AG09319 (cell line): ENCODE results near the gene CAMTA1.

Source experiments
- DNase-seq: peaks from one replicate; pipeline ENCODE4 v3.0.0-alpha.2; 2010; ENCODE audit warnings: low read depth; ENCODE audit errors: extremely low read depth
- CTCF ChIP-seq: IDR thresholded peaks from 2 replicates; pipeline ENCODE4 v1.5.1; 2011; ENCODE audit warnings: low read depth, mild to moderate bottlenecking, inconsistent platforms, low read length, moderate library complexity

CAMTA1 gene

DNA sequence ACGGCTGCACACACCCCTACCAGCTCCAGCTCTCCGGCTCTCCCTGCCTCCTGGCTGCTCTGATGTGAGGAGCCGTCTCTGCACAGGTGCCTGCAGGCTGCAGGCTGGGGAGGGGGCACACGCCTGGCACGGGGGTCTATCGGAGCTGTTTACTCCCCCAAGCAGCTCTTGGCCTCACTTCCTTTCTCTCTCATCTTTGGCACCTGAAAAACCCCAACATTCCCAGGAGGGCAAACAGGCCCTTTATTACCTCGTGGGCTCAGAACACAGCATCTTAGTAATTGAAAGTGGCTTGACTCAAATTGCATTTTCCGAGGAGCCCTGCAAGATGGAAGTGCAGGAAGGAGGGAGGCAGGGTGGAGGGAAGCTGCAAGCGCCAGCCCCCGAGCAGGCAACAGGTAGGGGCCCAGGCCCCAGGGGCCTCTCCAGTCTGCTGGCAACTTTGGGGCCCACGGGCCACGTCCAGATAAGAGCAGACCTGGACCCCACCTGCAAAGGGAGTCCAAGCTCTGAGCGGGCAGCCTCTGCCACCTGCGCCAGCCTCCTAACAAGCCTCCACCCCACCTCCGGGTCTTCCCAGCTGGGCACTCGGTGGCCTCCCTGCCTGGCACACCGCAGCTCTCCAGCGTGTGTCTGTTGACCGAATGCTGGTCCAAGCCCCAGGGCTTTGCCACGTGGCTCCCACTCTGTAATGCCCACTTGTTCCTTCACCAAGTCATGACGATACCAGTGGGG is 722.2 kb downstream of the CAMTA1 start:
- no peak for TF ChIP-seq CTCF
- no peak for DNase-seq

GRCh38 chr1:7508052-7508933 is 723.0 kb downstream of the CAMTA1 start:
- TF ChIP-seq CTCF, result no peak

GRCh38 chr1:7508934-7509519 is 723.8 kb downstream of the CAMTA1 start:
- no peak for DNase-seq
- TF ChIP-seq CTCF, result no peak

More at GRCh38 chr1:7508052-7508933, 723.0 kb downstream of the CAMTA1 start:
- no peak for DNase-seq

DNA sequence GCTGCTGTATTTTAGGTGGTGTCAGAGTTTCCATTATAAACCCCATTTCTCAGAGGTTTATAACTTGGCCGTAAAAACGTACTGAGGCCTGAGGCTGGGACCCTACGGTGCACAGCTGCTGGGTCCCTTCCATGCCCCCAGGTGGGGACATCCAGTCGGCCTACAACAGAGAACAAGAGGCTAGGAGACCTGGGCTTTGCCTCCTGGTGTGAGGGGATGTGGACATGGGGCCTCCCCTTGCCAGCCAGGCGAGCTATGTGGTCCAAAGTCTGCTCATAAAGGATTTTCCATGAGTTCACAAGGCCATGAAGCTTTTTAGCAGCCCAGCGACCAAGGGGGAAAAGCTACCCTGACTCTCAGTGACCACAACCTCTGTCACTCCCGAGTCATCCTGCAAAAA is 724.3 kb downstream of the CAMTA1 start:
- TF ChIP-seq CTCF, result no peak
- DNase-seq, result no peak

DNA sequence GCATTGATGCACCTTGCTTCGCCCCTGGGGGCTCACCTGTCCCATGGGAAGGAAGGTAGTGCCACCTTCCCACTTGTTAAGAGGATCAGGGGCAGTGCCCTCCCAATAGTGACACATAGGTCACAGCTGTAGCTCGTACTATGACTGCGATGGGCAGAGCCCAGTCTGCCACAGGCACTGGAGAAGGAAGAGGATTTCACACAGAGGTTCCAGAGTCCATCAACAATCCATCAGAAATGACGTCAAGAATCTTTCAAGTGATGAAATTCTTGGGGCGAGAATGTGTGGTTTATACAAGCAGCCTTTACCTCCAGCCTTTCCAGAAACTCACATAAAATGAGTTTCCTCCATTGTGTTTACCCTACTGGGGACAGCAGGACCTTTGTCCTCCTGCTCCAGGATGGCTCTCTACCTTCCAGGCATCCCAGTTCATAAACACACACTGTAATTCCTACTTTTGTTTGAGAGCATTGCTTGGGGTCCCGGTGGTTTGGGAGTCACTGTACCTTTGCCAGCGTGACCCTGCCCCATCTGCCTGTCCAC is 725.2 kb downstream of the CAMTA1 start:
- no peak for TF ChIP-seq CTCF

GRCh38 chr1:7511381-7511780 is 726.1 kb downstream of the CAMTA1 start:
- no peak for TF ChIP-seq CTCF
- no peak for DNase-seq

More for the DNA sequence above, 725.2 kb downstream of the CAMTA1 start:
- no peak for DNase-seq
